Activated CD4-positive, alpha-beta memory T cell treated with anti-CD3 and anti-CD28 coated beads for 36 hours (primary cell): ENCODE data around the gene VWDE. TPM values are rescaled to one million over a fixed set of nuclear protein-coding genes. Genes with fewer than 3 reads are reported as not detected.

Experiments used
- CTCF ChIA-PET: fragments of 350-600 bp; sonication (Branson Sonifier 250); formaldehyde crosslinking; loops from one replicate; lab custom pipeline; 2021; ENCODE audit warnings: antibody characterized with exemption, inconsistent platforms; lab: Charles Lee
- POLR2A ChIA-PET: fragments of 350-600 bp; sonication (Branson Sonifier 250); formaldehyde crosslinking; loops from one replicate; lab custom pipeline; 2021; ENCODE audit warnings: antibody characterized with exemption; lab: Charles Lee
- DNase-seq: peaks from one replicate; pipeline ENCODE4 v3.0.0-alpha.2; 2020
- H3K27ac Mint-ChIP-seq: one replicate; pipeline ENCODE4 v1.8.0; 2021; ENCODE audit warnings: mixed read lengths
- H3K27me3 Mint-ChIP-seq: one replicate; pipeline ENCODE4 v1.8.0; 2021; ENCODE audit warnings: mixed read lengths
- H3K36me3 Mint-ChIP-seq: one replicate; pipeline ENCODE4 v1.8.0; 2021; ENCODE audit warnings: mixed read lengths
- H3K4me1 Mint-ChIP-seq: one replicate; pipeline ENCODE4 v1.8.0; 2021; ENCODE audit warnings: low read depth, mixed read lengths
- H3K4me3 Mint-ChIP-seq: one replicate; pipeline ENCODE4 v1.8.0; 2021; ENCODE audit warnings: mild to moderate bottlenecking, mixed read lengths
- H3K9me3 Mint-ChIP-seq: one replicate; pipeline ENCODE4 v1.8.0; 2021; ENCODE audit warnings: mixed read lengths
- intact Hi-C: fragments of 100-400 bp; cut with micrococcal nuclease; formaldehyde crosslinking; loops from one replicate; pipeline ENCODE4 v1.15.1; 2023
- total RNA-seq, 2 experiments: library from RNA; stranded (reverse); gene quantifications; one replicate each; pipeline ENCODE4 v1.2.3, GENCODE V29; 2021

Gene VWDE
- total RNA-seq, 2 experiments from 2014 or later = 2.3 to 3.2 TPM

DNA sequence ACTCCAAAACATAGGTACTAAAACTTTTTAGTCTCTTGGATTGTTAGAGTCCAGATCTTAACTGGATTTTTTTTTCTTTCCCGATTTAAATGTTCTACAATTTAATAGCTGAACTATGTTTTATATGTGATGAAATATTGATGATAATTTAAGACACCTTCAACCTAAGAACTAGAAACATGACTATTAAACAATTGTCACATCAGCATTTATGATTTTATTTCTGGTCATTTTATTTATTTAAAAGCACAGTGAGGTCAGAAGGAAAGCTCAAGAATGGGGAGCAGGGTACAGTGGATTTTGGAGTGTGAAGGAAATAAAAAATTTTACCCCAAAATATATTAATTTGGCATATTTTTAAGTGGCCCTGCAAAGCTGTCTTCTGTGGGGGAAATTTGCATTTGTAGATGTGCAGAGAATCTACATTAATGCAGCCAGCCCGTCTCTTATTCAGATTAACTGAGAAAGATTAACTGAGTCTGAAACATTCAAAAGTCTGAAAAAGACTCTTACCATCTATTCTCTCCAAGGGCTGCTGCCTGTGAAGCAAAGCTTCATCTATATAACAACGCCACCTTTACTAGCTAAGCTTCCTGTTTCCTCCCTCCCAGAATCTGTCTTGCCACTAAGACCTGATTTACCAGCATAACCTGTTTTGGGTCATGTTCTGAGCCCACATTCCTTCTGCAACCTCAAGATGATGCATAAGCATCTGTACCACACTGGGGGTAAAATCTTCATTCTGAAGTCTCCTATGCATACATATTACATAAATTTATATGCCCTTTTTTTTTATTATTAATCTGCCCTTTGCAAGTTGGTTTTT lies 106.2 kb downstream of the VWDE start:
- DNase-seq = no peak
- POLR2A ChIA-PET = no interaction called here
- no peaks in the 10 kb centered on the region for H3K36me3 Mint-ChIP-seq
- peaks cover under 1% of the 10 kb centered on the region for H3K4me1 Mint-ChIP-seq
- no peak overlapping the region for H3K4me3 Mint-ChIP-seq
- no peak overlapping the region for H3K27ac Mint-ChIP-seq
- H3K9me3 Mint-ChIP-seq = no peaks in the 10 kb centered on the region
- intact Hi-C loops = no loop called here
- CTCF ChIA-PET = interaction anchor here (0.6 to 1.1 kb wide), 2 partner anchors 92 to 180 kb away, joined by 3 to 4 read pairs; no protein-coding TSS in a partner anchor
- H3K27me3 Mint-ChIP-seq = no peaks in the 10 kb centered on the region

DNA sequence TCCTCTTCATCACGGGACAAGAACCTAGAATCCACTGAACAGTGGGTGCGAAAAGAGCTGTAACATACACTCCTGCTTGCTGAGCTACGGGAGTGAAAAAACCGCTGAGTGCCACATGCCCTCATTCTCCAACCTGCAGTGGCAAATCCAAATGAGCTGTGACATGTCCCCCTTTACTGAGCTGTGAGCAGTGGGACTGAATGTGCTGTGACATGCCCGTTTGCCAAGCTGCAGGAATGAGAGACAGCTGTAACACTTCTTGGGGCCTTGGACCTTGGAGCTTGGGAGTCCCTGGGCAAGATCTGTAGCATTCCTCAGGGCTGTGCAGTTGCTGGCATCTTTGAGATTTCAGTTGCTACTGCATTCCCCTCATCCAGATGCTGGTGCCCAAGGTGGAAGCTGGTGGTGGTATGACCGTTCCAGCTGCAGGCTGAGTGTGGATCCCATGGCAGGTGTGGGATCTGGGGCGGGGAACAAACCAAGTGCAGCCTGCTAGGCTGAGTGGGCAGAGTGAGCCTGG lies 107.6 kb downstream of the VWDE start:
- H3K27ac Mint-ChIP-seq = no peak overlapping the region
- intact Hi-C loops = no loop called here
- no peak overlapping the region for H3K4me3 Mint-ChIP-seq
- POLR2A ChIA-PET = no interaction called here
- H3K4me1 Mint-ChIP-seq = no peaks in the 10 kb centered on the region
- CTCF ChIA-PET = no interaction called here
- no peaks in the 10 kb centered on the region for H3K27me3 Mint-ChIP-seq
- no peaks in the 10 kb centered on the region for H3K9me3 Mint-ChIP-seq
- H3K36me3 Mint-ChIP-seq = no peaks in the 10 kb centered on the region
- no peak for DNase-seq

DNA sequence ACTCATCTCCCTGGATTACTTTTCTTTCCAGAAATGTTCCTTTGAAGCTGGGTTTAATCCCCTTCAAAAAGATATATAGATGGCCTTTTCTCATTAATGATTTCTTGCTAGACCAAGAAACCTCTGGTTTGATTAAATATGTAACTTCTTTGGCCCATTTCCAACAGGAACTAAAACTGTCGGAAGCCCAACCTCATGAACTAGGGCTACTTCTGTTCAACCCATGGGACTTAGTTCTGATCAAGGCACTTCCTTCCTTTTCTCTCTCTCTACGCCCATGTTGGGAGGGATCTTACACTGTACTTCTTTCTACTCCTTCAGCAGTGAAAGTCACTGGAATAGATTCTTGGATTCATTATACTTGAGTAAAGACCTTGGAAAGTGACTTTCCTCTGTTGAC lies 109.0 kb downstream of the VWDE start:
- ChIA-PET CTCF (interaction anchor here (0.6 kb wide), 1 partner anchor 233 kb away, joined by 3 read pairs; no protein-coding TSS in a partner anchor), POLR2A (no interaction called here)
- no peaks in the 10 kb centered on the region for H3K4me1 Mint-ChIP-seq
- no peak overlapping the region for H3K4me3 Mint-ChIP-seq
- H3K9me3 Mint-ChIP-seq = peaks cover 3% of the 10 kb centered on the region
- H3K27me3 Mint-ChIP-seq = no peaks in the 10 kb centered on the region
- no peak for DNase-seq
- intact Hi-C loops = no loop called here
- peaks cover under 1% of the 10 kb centered on the region for H3K36me3 Mint-ChIP-seq
- H3K27ac Mint-ChIP-seq = no peak overlapping the region

DNA sequence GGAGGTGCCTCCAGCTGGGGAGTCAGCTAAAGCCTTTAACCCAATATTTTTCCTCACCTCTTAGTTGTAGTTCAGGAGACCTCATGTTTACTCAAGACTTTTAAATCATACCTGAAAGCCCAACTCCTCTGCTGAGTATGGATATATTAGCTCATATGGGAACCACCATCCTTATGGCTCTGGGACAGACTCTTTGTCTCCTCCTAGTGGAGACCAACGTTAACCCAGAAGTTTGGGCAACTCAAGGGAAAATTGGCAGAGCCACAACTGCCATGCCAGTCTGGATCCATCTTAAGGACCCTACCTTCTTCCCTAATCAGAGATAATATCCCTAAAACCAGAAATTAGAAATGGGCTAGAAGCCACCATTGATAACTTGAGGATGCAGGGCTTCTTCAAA lies 111.8 kb downstream of the VWDE start:
- peaks cover 4% of the 10 kb centered on the region for H3K36me3 Mint-ChIP-seq
- ChIA-PET POLR2A (no interaction called here), CTCF (interaction anchor here (0.6 to 1.4 kb wide), 12 partner anchors 9 to 439 kb away, joined by 3 to 7 read pairs (median 4); partner anchors contain the start of gene TMEM106B)
- no peak for DNase-seq
- peaks cover 12% of the 10 kb centered on the region for H3K9me3 Mint-ChIP-seq
- H3K4me1 Mint-ChIP-seq = no peaks in the 10 kb centered on the region
- H3K27ac Mint-ChIP-seq = no peak overlapping the region
- peaks cover 2% of the 10 kb centered on the region for H3K27me3 Mint-ChIP-seq
- intact Hi-C loops = loop anchor here (1.0 kb wide), 1 partner anchor 225 kb away; no protein-coding TSS in a partner anchor
- H3K4me3 Mint-ChIP-seq = no peak overlapping the region

DNA sequence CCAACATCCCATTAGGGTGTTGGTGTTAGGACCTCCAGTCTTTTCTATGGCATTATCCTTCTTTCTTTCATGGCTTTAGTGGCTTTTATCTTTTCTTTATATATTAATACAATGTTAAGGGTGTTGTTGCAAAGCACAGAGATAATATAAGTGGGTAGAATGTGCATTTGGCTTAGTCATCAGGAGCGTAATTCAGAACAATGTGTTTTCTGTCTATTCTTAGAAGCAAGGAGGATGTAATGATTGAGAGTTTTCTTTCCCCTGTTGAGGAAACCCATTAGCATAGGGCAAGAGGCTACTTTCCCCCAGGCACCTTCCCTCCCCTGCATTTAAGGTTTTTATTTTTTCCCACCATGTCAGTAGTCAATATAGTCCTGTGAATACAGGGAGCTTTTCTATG lies 112.9 kb downstream of the VWDE start:
- intact Hi-C loops = no loop called here
- ChIA-PET POLR2A (no interaction called here), CTCF (no interaction called here)
- Mint-ChIP-seq H3K27me3 (peaks cover 2% of the 10 kb centered on the region), H3K4me1 (no peaks in the 10 kb centered on the region), H3K36me3 (peaks cover 4% of the 10 kb centered on the region), H3K27ac (no peak overlapping the region), H3K9me3 (peaks cover 12% of the 10 kb centered on the region), H3K4me3 (no peak overlapping the region)
- DNase-seq = no peak

DNA sequence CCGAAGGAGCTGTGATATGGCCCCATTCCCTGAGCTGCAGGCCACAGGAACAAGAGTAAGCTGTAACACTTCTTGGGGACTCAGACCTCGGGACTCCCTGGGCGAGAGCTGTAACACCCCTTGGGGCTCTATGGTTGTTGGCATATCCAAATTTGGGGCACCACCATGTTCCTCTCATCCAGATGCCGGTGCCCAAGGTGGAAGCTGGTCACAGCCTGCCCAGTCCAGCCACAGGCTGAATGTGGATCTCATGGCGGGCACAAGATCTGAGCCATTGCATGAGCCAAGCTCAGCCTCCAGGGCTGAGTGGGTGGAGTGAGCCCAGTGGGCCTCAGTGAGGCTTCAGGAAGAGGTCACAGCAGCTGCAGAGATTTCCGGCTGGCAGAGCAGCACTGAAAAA lies 113.7 kb downstream of the VWDE start:
- peaks cover 4% of the 10 kb centered on the region for H3K36me3 Mint-ChIP-seq
- no peak overlapping the region for H3K4me3 Mint-ChIP-seq
- H3K27me3 Mint-ChIP-seq = peaks cover 2% of the 10 kb centered on the region
- no peak for DNase-seq
- intact Hi-C loops = no loop called here
- H3K4me1 Mint-ChIP-seq = no peaks in the 10 kb centered on the region
- H3K27ac Mint-ChIP-seq = no peak overlapping the region
- POLR2A ChIA-PET = no interaction called here
- peaks cover 12% of the 10 kb centered on the region for H3K9me3 Mint-ChIP-seq
- CTCF ChIA-PET = no interaction called here

DNA sequence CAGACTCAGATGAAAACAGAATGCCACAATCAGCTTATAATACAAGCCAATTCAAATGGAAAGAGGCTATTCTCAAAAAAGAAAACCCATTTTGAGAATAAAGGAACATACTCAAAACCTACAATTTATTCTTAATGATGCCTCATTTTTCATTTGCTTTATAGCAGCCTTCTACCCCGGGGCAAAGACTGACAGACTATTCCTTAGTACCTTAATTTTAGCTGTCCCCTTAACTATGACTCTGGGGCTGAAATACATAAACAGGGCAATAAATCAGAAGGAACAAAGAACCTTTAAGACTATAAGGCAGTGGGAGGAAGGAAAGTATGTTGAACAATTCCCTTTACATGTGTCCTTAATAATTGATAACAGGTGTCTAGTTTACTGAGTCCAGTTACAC lies 115.8 kb downstream of the VWDE start:
- CTCF ChIA-PET = no interaction called here
- Mint-ChIP-seq H3K27ac (no peak overlapping the region), H3K4me1 (no peaks in the 10 kb centered on the region), H3K36me3 (peaks cover 4% of the 10 kb centered on the region), H3K9me3 (peaks cover 12% of the 10 kb centered on the region), H3K4me3 (no peak overlapping the region), H3K27me3 (peaks cover 2% of the 10 kb centered on the region)
- POLR2A ChIA-PET = no interaction called here
- intact Hi-C loops = no loop called here
- DNase-seq = no peak

DNA sequence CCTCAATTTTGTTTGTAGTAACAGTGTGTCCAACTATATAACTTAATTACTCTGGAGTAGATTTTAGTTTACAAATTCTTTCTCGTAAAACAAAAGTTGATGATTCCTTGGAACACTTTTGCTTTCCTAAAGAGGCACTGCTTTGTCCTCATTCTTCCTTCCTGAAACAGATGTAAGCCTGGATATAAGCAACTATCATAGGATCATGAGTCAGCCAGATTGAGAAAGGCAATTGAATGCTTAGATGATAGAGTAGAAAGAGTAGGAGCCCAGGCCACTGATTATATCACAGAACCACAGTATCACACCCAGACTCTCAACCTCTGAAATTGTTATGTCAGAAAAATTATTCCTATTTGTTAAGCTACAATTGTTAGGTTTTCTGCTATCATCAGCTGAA lies 122.6 kb downstream of the VWDE start:
- ChIA-PET POLR2A (no interaction called here), CTCF (no interaction called here)
- Mint-ChIP-seq H3K4me1 (peaks cover 1% of the 10 kb centered on the region), H3K27ac (no peak overlapping the region), H3K36me3 (peaks cover 9% of the 10 kb centered on the region), H3K9me3 (peaks cover 6% of the 10 kb centered on the region), H3K4me3 (no peak overlapping the region), H3K27me3 (no peaks in the 10 kb centered on the region)
- intact Hi-C loops = no loop called here
- no peak for DNase-seq

Other genes with a start within 250 kb of the VWDE start
- 10 to 100 TPM; 25.5 to 26.2 TPM for gene TMEM106B, start 192.6 kb downstream of the VWDE start, total RNA-seq
- gene SCIN, start 166.9 kb upstream of the VWDE start, total RNA-seq = under 1 TPM in 1 of 2 experiments, not detected in 1; 0.12 TPM